Spleen (tissue), 11 donors: ENCODE data around the gene KIAA1549. TPM values are rescaled to one million over a fixed set of nuclear protein-coding genes. Genes with fewer than 3 reads are reported as not detected.

Experiments
- DNase-seq: peaks from one replicate; pipeline ENCODE4 v3.0.0-alpha.2; 2020
- H3K27ac ChIP-seq, 8 donors: fragments of 200-600 bp; sonication (generic) in 7 of 8; 1 replicate in 4 of 8; 2 replicates in 4 of 8; pipeline versions ENCODE4 v1.5.0 to v1.8.0; 2016 to 2021; ENCODE audit warnings: inconsistent platforms in 4 of 8, mild to moderate bottlenecking in 4 of 8, moderate library complexity in 1 of 8
- H3K27me3 ChIP-seq, 7 donors: fragments of 200-600 bp; sonication (generic) in 6 of 7; replicated peaks in 1 of 7; 1 replicate in 4 of 7; 2 replicates in 3 of 7; pipeline versions ENCODE4 v1.5.0 to v1.8.0; 2016 to 2021; ENCODE audit warnings: inconsistent platforms in 3 of 7, mild to moderate bottlenecking in 1 of 7
- H3K36me3 ChIP-seq, 6 donors: fragments of 200-600 bp; sonication (generic) in 5 of 6; 1 replicate in 4 of 6; 2 replicates in 2 of 6; pipeline versions ENCODE4 v1.5.0 to v1.8.0; 2016 to 2021; ENCODE audit warnings: inconsistent platforms in 2 of 6
- H3K4me1 ChIP-seq, 6 donors: fragments of 200-600 bp; sonication (generic) in 5 of 6; 1 replicate in 3 of 6; 2 replicates in 3 of 6; pipeline versions ENCODE4 v1.5.0 to v1.8.0; 2016 to 2021; ENCODE audit warnings: inconsistent platforms in 3 of 6
- H3K4me3 ChIP-seq, 8 donors: fragments of 200-600 bp; sonication (generic) in 7 of 8; 1 replicate in 4 of 8; 2 replicates in 4 of 8; pipeline versions ENCODE4 v1.5.0 to v1.8.0; 2016 to 2021; ENCODE audit warnings: inconsistent platforms in 4 of 8, mild to moderate bottlenecking in 4 of 8, moderate library complexity in 2 of 8
- H3K9me3 ChIP-seq, 8 donors: fragments of 200-600 bp; sonication (generic) in 7 of 8; 1 replicate in 4 of 8; 2 replicates in 4 of 8; pipeline versions ENCODE4 v1.5.0 to v1.8.0; 2016 to 2021; ENCODE audit warnings: inconsistent platforms in 4 of 8
- CTCF ChIP-seq, 11 experiments: fragments of 200-600 bp in 7 of 11; fragments of 450-650 bp in 4 of 11; sonication (generic) in 4 of 11; IDR thresholded peaks in 8 of 11; conservative IDR thresholded peaks in 3 of 11; 1 replicate in 7 of 11; 2 replicates in 4 of 11; pipeline versions ENCODE4 v1.4.0 to v1.8.0; 2016 to 2021; ENCODE audit warnings: antibody characterized with exemption in 11 of 11, inconsistent platforms in 4 of 11, mild to moderate bottlenecking in 1 of 11
- POLR2A ChIP-seq, 3 donors: fragments of 450-650 bp; IDR thresholded peaks; one replicate each; pipeline ENCODE4 v1.5.1; 2017; ENCODE audit warnings: antibody characterized with exemption in 3 of 3, mild to moderate bottlenecking in 1 of 3
- POLR2AphosphoS5 ChIP-seq, 3 donors: sonication (generic); formaldehyde crosslinking; IDR thresholded peaks; one replicate each; pipeline ENCODE4 v1.5.1; 2017; ENCODE audit warnings: antibody characterized with exemption in 3 of 3
- WGBS, 5 donors: extraction: QIAGEN DNeasy Blood & Tissue Kit in 3 of 5; methylation state at CpG; one replicate each; pipeline versions ENCODE4 v1.1.5 to v1.1.7; 2013 to 2018; 5-methylcytosine and 5-hydroxymethylcytosine counted together
- intact Hi-C: fragments of 100-400 bp; cut with DNase I; formaldehyde crosslinking; loops from one replicate; pipeline ENCODE4 v1.15.0; 2023; ENCODE audit warnings: low total_unique reads
- polyA plus RNA-seq, 3 donors: library from polyadenylated mRNA; stranded (reverse); fragments of 200-250 nt; gene quantifications; one replicate each; pipeline ENCODE4 v1.2.1, GENCODE V29; 2013
- total RNA-seq, 7 donors: library from RNA; depleted of rRNA in 3 of 7; stranded (reverse); fragments of >200 nt in 3 of 7; fragmentation: NEBNext Ultra II Directional in 4 of 7; extraction: Animal tissue kit (Norgen Biotek cat#: 25700) in 4 of 7; gene quantifications; one replicate each; pipeline versions ENCODE4 v1.1.0 to v1.2.1, GENCODE V29; 2016 to 2021
- donor health status: healthy with polysubstance abuse.
- donor health status: DM: no; HTN: no; CAD: no; lungs with moderate emphysema.
- donor health status: DM: no; HTN: no; CAD: no.
- donor health status: Bipolar disorder and iron deficiency.
- donor health status: healthy.
- donor health status: DM: no; HTN: no; CAD: no.
- donor health status: DM: yes; HTN: yes; CAD: no.

KIAA1549 gene
- total and polyA plus RNA-seq, 10 donors: 0.03 to 1.8 (median 0.85) TPM

DNA sequence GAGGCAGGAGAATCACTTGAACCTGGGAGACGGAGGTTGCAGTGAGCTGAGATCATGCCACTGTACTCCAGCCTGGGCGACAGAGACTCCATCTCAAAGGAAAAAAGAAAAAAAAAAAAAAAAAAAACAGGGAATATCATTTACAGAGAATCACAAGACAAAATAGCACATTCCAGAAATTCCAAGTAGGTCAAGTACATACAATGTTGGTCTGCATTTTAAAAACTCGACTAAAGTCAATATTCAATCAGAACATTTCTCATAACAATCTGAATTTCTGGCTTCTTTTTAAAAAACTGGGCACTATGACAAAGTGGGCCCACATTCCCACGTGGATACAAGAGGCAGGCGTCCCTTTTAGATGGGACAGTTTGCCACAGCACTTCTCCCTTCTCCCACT lies 41.9 kb upstream of the KIAA1549 start:
- intact Hi-C loops: no loop called here
- Histone ChIP-seq H3K27me3 (no peaks in the 10 kb centered on the region), H3K4me1 (no peaks in the 10 kb centered on the region)

GRCh38 chr7:139022286-139022685 lies 41.1 kb upstream of the KIAA1549 start:
- Histone ChIP-seq H3K27ac (no peak overlapping the region), H3K4me1 (peaks cover 0 to 5% (median 3%) of the 10 kb centered on the region in 6 donors), H3K27me3 (no peaks in the 10 kb centered on the region), H3K36me3 (peaks cover 0 to 33% (median 6%) of the 10 kb centered on the region in 6 donors), H3K9me3 (no peaks in the 10 kb centered on the region), H3K4me3 (no peak overlapping the region)
- intact Hi-C loops: no loop called here
- no peak for DNase-seq
- 73 to 90% (median 89%) methylated on average over 4 of the region's 4 CpGs for WGBS, 5 donors
- TF ChIP-seq POLR2AphosphoS5 (IDR thresholded peaks at IDR 0.05) (no peak), POLR2A (IDR thresholded peaks at IDR 0.05) (no peak), CTCF (IDR thresholded peaks at IDR 0.05 in 8 of 11, conservative IDR thresholded peaks at IDR 0.05 in 3 of 11) (no peak)

More for the DNA sequence above, 41.9 kb upstream of the KIAA1549 start:
- Histone ChIP-seq H3K27ac (no peak overlapping the region), H3K4me3 (no peak overlapping the region), H3K36me3 (peaks cover 0 to 40% (median 7%) of the 10 kb centered on the region in 6 donors), H3K9me3 (no peaks in the 10 kb centered on the region)
- no peak for DNase-seq
- 85 to 96% (median 86%) methylated on average over 5 of the region's 5 CpGs for WGBS, 5 donors
- TF ChIP-seq POLR2A (IDR thresholded peaks at IDR 0.05) (no peak), POLR2AphosphoS5 (IDR thresholded peaks at IDR 0.05) (no peak), CTCF (IDR thresholded peaks at IDR 0.05 in 8 of 11, conservative IDR thresholded peaks at IDR 0.05 in 3 of 11) (no peak)

GRCh38 chr7:139018910-139019309 lies 37.7 kb upstream of the KIAA1549 start:
- Histone ChIP-seq H3K27me3 (peaks cover 0 to 5% (median 0%) of the 10 kb centered on the region in 7 donors), H3K36me3 (peaks cover 0 to 10% (median 0%) of the 10 kb centered on the region in 6 donors), H3K4me3 (no peak overlapping the region), H3K9me3 (no peaks in the 10 kb centered on the region), H3K27ac (no peak overlapping the region), H3K4me1 (peaks cover 0 to 10% (median 8%) of the 10 kb centered on the region in 6 donors)
- intact Hi-C loops: no loop called here
- TF ChIP-seq POLR2A (IDR thresholded peaks at IDR 0.05) (no peak), POLR2AphosphoS5 (IDR thresholded peaks at IDR 0.05) (no peak), CTCF (IDR thresholded peaks at IDR 0.05 in 8 of 11, conservative IDR thresholded peaks at IDR 0.05 in 3 of 11) (no peak)
- 73 to 88% (median 85%) methylated on average over 3 of the region's 3 CpGs for WGBS, 5 donors
- DNase-seq: no peak

DNA sequence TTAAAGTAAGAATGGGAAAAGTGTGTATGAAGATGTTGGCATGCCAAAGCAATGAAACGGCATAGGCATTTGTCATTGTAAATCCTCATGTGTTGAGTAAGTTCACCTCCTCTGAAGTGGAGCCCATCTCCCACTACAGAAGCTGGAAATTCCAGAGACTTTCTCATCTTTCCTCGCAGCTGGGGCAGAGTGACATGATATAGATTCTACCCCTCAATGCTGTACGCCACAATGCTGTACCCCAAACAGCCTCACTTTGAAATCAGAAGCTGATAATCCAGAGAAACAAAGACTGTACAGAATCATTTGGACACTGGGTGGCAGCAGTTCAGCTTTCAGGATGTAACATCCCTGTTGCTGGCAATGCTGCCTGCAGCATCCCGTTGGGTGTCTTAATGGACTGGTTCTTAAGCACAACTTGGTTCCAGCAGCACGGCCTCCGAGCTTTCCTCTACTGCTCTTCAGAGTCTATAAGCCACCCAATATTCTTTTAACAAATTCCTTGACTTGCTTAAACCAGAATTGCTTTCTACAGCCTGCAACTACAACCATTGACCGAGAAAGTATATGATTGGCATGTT lies 35.8 kb upstream of the KIAA1549 start:
- peaks cover 0 to 5% (median 0%) of the 10 kb centered on the region in 7 donors for H3K27me3 ChIP-seq
- DNase-seq: peak; percentile 77
- intact Hi-C loops: loop anchor here (2.0 kb wide), 1 partner anchor 58 kb away; no protein-coding TSS in a partner anchor
- no peak overlapping the region for H3K4me3 ChIP-seq
- peaks cover 0 to 10% (median 8%) of the 10 kb centered on the region in 6 donors for H3K4me1 ChIP-seq
- no peaks in the 10 kb centered on the region for H3K36me3 ChIP-seq
- 31 to 41% (median 32%) methylated on average over 7 of the region's 7 CpGs for WGBS, 5 donors
- no peak overlapping the region for H3K27ac ChIP-seq
- TF ChIP-seq POLR2AphosphoS5 (IDR thresholded peaks at IDR 0.05) (peak in 1 of 3 donors; percentile 39), CTCF (IDR thresholded peaks at IDR 0.05 in 8 of 11, conservative IDR thresholded peaks at IDR 0.05 in 3 of 11) (peak; percentile 27 to 68 (median 61)), POLR2A (IDR thresholded peaks at IDR 0.05) (no peak)
- H3K9me3 ChIP-seq: no peaks in the 10 kb centered on the region
